ENCODE data around the gene LRRC2. TPM values are rescaled to one million over a fixed set of nuclear protein-coding genes. Genes with fewer than 3 reads are reported as not detected.

Gene LRRC2
- total RNA-seq, 1 experiment from 2014 or later: 2.6 TPM

- Histone ChIP-seq H2AFZ (ENCODE audit: low read length) (no peak overlapping the region), H3K9ac (ENCODE audit: extremely low read depth, insufficient read length, low read length) (no peak overlapping the region), H3K27ac (ENCODE audit: insufficient read length, low read depth, low read length) (no peak overlapping the region), H2BK15ac (ENCODE audit: low read depth, low read length) (no peak overlapping the region), H2AK5ac (ENCODE audit: insufficient read length, low read length) (no peak overlapping the region), H2BK12ac (ENCODE audit: insufficient read length, low read depth, low read length) (no peak overlapping the region), H2BK5ac (ENCODE audit: insufficient read length, low read length) (no peak overlapping the region), H3K23me2 (ENCODE audit: insufficient read length, low read depth, low read length, poor library complexity, severe bottlenecking) (no peaks in the 10 kb centered on the region), H4K8ac (replicated peaks; ENCODE audit: insufficient read length, low read depth, low read length) (no peak overlapping the region), H4K20me1 (ENCODE audit: control insufficient read depth, insufficient read depth, insufficient read length) (no peaks in the 10 kb centered on the region), H2BK20ac (ENCODE audit: low read depth, low read length, poor library complexity, severe bottlenecking) (no peak overlapping the region), H3K79me2 (ENCODE audit: insufficient read depth, low read length) (no peaks in the 10 kb centered on the region), H3K14ac (ENCODE audit: insufficient read depth, low read length) (no peak overlapping the region), H3K4ac (ENCODE audit: low read depth, low read length) (no peak overlapping the region), H4K91ac (ENCODE audit: insufficient read length, low read depth, low read length) (no peak overlapping the region), H2BK120ac (ENCODE audit: low read depth, low read length, poor library complexity, severe bottlenecking) (no peak overlapping the region), H3T11ph (ENCODE audit: low read length) (no peak overlapping the region), H3K18ac (ENCODE audit: insufficient read length, low read depth, low read length) (no peak overlapping the region), H4K5ac (ENCODE audit: insufficient read length, low read depth, low read length) (no peak overlapping the region), H3K56ac (ENCODE audit: insufficient read length, low read depth, low read length) (no peak overlapping the region), H3K27me3 (ENCODE audit: insufficient read depth, low read length) (no peaks in the 10 kb centered on the region), H3K4me2 (ENCODE audit: insufficient read depth, insufficient read length, low read length) (no peak overlapping the region), H3K23ac (ENCODE audit: insufficient read length, low read depth, low read length) (no peak overlapping the region), H3K4me1 (ENCODE audit: insufficient read depth, low read length) (no peaks in the 10 kb centered on the region), H3K79me1 (ENCODE audit: insufficient read depth, low read depth, low read length, poor library complexity, severe bottlenecking) (no peaks in the 10 kb centered on the region), H3K9me3 (ENCODE audit: control insufficient read depth, low read depth, low read length) (no peaks in the 10 kb centered on the region)
- no peaks in the 10 kb centered on the region for H3K27me3 Mint-ChIP-seq (ENCODE audit: low read depth)
- TF ChIP-seq CTCF (conservative IDR thresholded peaks at IDR 0.05): no peak
- H3K4me1 Mint-ChIP-seq: no peaks in the 10 kb centered on the region; a peak in 1 of 4 replicates
- H3K36me3 Mint-ChIP-seq (ENCODE audit: insufficient read depth in 1 of 3, low read depth in 3 of 3): peaks cover 0 to 6% (median 0%) of the 10 kb centered on the region in 3 experiments; a peak in 3 of 7 replicates
- H3K27ac Mint-ChIP-seq: no peak overlapping the region
- no peaks in the 10 kb centered on the region; a peak in 1 of 5 replicates for H3K9me3 Mint-ChIP-seq
- no peak overlapping the region for H3K4me3 Mint-ChIP-seq
- DNase-seq: no peak
- no CpG with 5 or more reads among the region's 5 CpGs for WGBS (ENCODE audit: extremely low coverage, insufficient read length, low lambda C conversion rate)
Measured at GRCh38 chr3:46527239-46527638, 38.9 kb downstream of the LRRC2 start.
